Hematopoietic multipotent progenitor cell (in vitro differentiated cells): Measurements from ENCODE around the gene PSMB7. TPM values are rescaled to one million over a fixed set of nuclear protein-coding genes. Genes with fewer than 3 reads are reported as not detected.

Experiments
- DNase-seq, 3 donors: peaks; one replicate each; pipeline ENCODE4 v3.0.0-alpha.2; 2011 to 2015; ENCODE audit warnings: low read depth in 2 of 3, low spot score in 2 of 3
- total RNA-seq: library from RNA; depleted of rRNA; stranded (reverse); fragments of >200 nt; gene quantifications from one replicate; pipeline ENCODE4 v1.2.3, GENCODE V29; 2012

The PSMB7 gene
- total RNA-seq, 1 donor = 143 TPM

GRCh38 chr9:124359426-124359825, 55.8 kb downstream of the PSMB7 start:
- no peak for DNase-seq

- no peak for DNase-seq
Measured at GRCh38 chr9:124358631-124359030, 56.6 kb downstream of the PSMB7 start.

- peak in 2 of 3 donors; percentile 10 to 17 for DNase-seq
Measured at GRCh38 chr9:124357721-124358361, 57.4 kb downstream of the PSMB7 start.

GRCh38 chr9:124356745-124357390, 58.4 kb downstream of the PSMB7 start:
- no peak for DNase-seq

- DNase-seq = no peak
Measured at GRCh38 chr9:124355941-124356744, 59.1 kb downstream of the PSMB7 start.

GRCh38 chr9:124355039-124355940, 60.0 kb downstream of the PSMB7 start:
- no peak for DNase-seq

GRCh38 chr9:124354346-124355038, 60.8 kb downstream of the PSMB7 start:
- no peak for DNase-seq

- DNase-seq = no peak
Measured at GRCh38 chr9:124353811-124354274, 61.4 kb downstream of the PSMB7 start.

- DNase-seq = no peak
Measured at GRCh38 chr9:124353166-124353768, 62.0 kb downstream of the PSMB7 start.

- DNase-seq = no peak
Measured at GRCh38 chr9:124352616-124353015, 62.6 kb downstream of the PSMB7 start.

GRCh38 chr9:124351672-124352468, 63.4 kb downstream of the PSMB7 start:
- no peak for DNase-seq

- no peak for DNase-seq
Measured at GRCh38 chr9:124350494-124351263, 64.6 kb downstream of the PSMB7 start.

GRCh38 chr9:124349675-124350493, 65.4 kb downstream of the PSMB7 start:
- DNase-seq = no peak

GRCh38 chr9:124349267-124349666, 66.0 kb downstream of the PSMB7 start:
- DNase-seq = no peak

- no peak for DNase-seq
Measured at GRCh38 chr9:124348831-124349230, 66.4 kb downstream of the PSMB7 start.

GRCh38 chr9:124348363-124348762, 66.9 kb downstream of the PSMB7 start:
- no peak for DNase-seq

GRCh38 chr9:124347968-124348358, 67.3 kb downstream of the PSMB7 start:
- DNase-seq = no peak
